A673 (cell line): Measurements from ENCODE around the gene GRIFIN. TPM values are rescaled to one million over a fixed set of nuclear protein-coding genes. Genes with fewer than 3 reads are reported as not detected.

ENCODE experiments used
- BruUV-seq: library from RNA; stranded (reverse); fragments of 400-500 nt; replicated peaks from 2 replicates; lab custom pipeline; 2021; lab: Mats Ljungman, UMichigan
- CTCF ChIA-PET: fragments of 300-600 bp; sonication (Branson Sonifier 250); formaldehyde crosslinking; loops from one replicate; lab custom pipeline; 2022; ENCODE audit warnings: antibody characterized with exemption; lab: Charles Lee
- POLR2A ChIA-PET: fragments of 300-600 bp; sonication (Branson Sonifier 250); formaldehyde crosslinking; loops from one replicate; lab custom pipeline; 2022; ENCODE audit warnings: antibody characterized with exemption; ENCODE audit not compliant: low non-redundant PET; lab: Charles Lee
- DNase-seq: peaks from one replicate; pipeline ENCODE4 v3.0.0-alpha.2; 2015; ENCODE audit warnings: low spot score
- H3K27ac ChIP-seq: fragments of 200-600 bp; sonication (generic); 2 replicates; pipeline ENCODE4 v1.5.1; 2016; ENCODE audit warnings: mixed run types, low read depth, mild to moderate bottlenecking, mixed read lengths, antibody characterized with exemption, low read length; ENCODE audit not compliant: poor library complexity, severe bottlenecking
- H3K27me3 ChIP-seq: fragments of 200-600 bp; sonication (generic); replicated peaks from 2 replicates; pipeline ENCODE4 v1.6.1; 2017; ENCODE audit warnings: mixed run types, low read depth, mild to moderate bottlenecking, mixed read lengths, antibody characterized with exemption, low read length; ENCODE audit not compliant: insufficient read depth, poor library complexity
- H3K36me3 ChIP-seq: fragments of 200-600 bp; sonication (generic); 2 replicates; pipeline ENCODE4 v1.6.1; 2016; ENCODE audit warnings: mixed run types, mild to moderate bottlenecking, mixed read lengths, antibody characterized with exemption, low read length; ENCODE audit not compliant: insufficient read depth, poor library complexity, severe bottlenecking
- H3K4me1 ChIP-seq: fragments of 200-600 bp; sonication (generic); 2 replicates; pipeline ENCODE4 v1.6.1; 2017; ENCODE audit warnings: mixed run types, mild to moderate bottlenecking, mixed read lengths, antibody characterized with exemption, low read length; ENCODE audit not compliant: insufficient read depth, poor library complexity, severe bottlenecking
- H3K4me3 ChIP-seq: fragments of 200-600 bp; sonication (generic); 2 replicates; pipeline ENCODE4 v1.5.1; 2016; ENCODE audit warnings: low read depth, mixed run types, mild to moderate bottlenecking, mixed read lengths, low read length; ENCODE audit not compliant: poor library complexity, severe bottlenecking
- H3K9me3 ChIP-seq: fragments of 200-600 bp; sonication (generic); 2 replicates; pipeline ENCODE4 v1.6.1; 2016; ENCODE audit warnings: mixed run types, low read depth, mild to moderate bottlenecking, mixed read lengths, antibody characterized with exemption, low read length; ENCODE audit not compliant: poor library complexity, severe bottlenecking
- CTCF ChIP-seq: fragments of 300-800, 200-600 bp; sonication (generic); conservative IDR thresholded peaks from 2 replicates; pipeline ENCODE4 v1.5.1; 2017; ENCODE audit warnings: low read depth, mild to moderate bottlenecking, antibody characterized with exemption, low read length, moderate library complexity, mixed read lengths
- EZH2 ChIP-seq: fragments of 200-600 bp; sonication (generic); IDR thresholded peaks from 2 replicates; pipeline ENCODE4 v1.6.1; 2017; ENCODE audit warnings: borderline replicate concordance, low read depth, mild to moderate bottlenecking, mixed read lengths, antibody characterized with exemption, low read length; ENCODE audit not compliant: poor library complexity, severe bottlenecking
- intact Hi-C: fragments of 100-400 bp; cut with micrococcal nuclease; formaldehyde crosslinking; loops from one replicate; pipeline ENCODE4 v1.10.0; 2022; ENCODE audit not compliant: unreplicated experiment
- total RNA-seq: library from RNA; stranded (reverse); gene quantifications from 2 replicates; pipeline ENCODE4 v1.2.3, GENCODE V29; 2021

GRIFIN gene
- total RNA-seq, 1 experiment from 2014 or later: not detected

GRCh38 chr7:2435146-2435545 lies 41.1 kb downstream of the GRIFIN start:
- ChIA-PET CTCF (no interaction called here), POLR2A (no interaction called here)
- H3K9me3 ChIP-seq: no peaks in the 10 kb centered on the region
- TF ChIP-seq EZH2 (no peak), CTCF (no peak)
- no TSS peak for BruUV-seq
- no peak overlapping the region for H3K27ac ChIP-seq
- no peak for DNase-seq
- H3K4me1 ChIP-seq: no peaks in the 10 kb centered on the region
- H3K36me3 ChIP-seq: peaks cover 3% of the 10 kb centered on the region
- no peaks in the 10 kb centered on the region for H3K27me3 ChIP-seq
- no peak overlapping the region for H3K4me3 ChIP-seq
- intact Hi-C loops: no loop called here

- Histone ChIP-seq H3K27ac (no peak overlapping the region), H3K27me3 (no peaks in the 10 kb centered on the region), H3K4me3 (no peak overlapping the region), H3K36me3 (peaks cover 3% of the 10 kb centered on the region), H3K4me1 (no peaks in the 10 kb centered on the region), H3K9me3 (no peaks in the 10 kb centered on the region)
- ChIA-PET POLR2A (no interaction called here), CTCF (interaction anchor here (0.6 kb wide), 1 partner anchor 855 kb away, joined by 4 read pairs; no protein-coding TSS in a partner anchor)
- intact Hi-C loops: no loop called here
- TF ChIP-seq CTCF (no peak), EZH2 (no peak)
- BruUV-seq: no TSS peak
- no peak for DNase-seq
These were observed 42.3 kb downstream of the GRIFIN start for GRCh38 chr7:2433713-2434550.

GRCh38 chr7:2432910-2433712 lies 43.1 kb downstream of the GRIFIN start:
- no peaks in the 10 kb centered on the region for H3K27me3 ChIP-seq
- no peaks in the 10 kb centered on the region for H3K4me1 ChIP-seq
- TF ChIP-seq EZH2: no peak
- TF ChIP-seq CTCF: no peak
- BruUV-seq: no TSS peak
- no peak for DNase-seq
- no peaks in the 10 kb centered on the region for H3K9me3 ChIP-seq
- CTCF ChIA-PET: interaction anchor here (0.7 kb wide), 1 partner anchor 45 kb away, joined by 6 read pairs; no protein-coding TSS in a partner anchor
- H3K27ac ChIP-seq: no peak overlapping the region
- H3K4me3 ChIP-seq: no peak overlapping the region
- H3K36me3 ChIP-seq: peaks cover 3% of the 10 kb centered on the region
- intact Hi-C loops: no loop called here
- POLR2A ChIA-PET: no interaction called here
